AG04449 (cell line): Measurements from ENCODE around the gene PLA2G4F.

Experiments used
- CTCF ChIA-PET: fragments of 350-600 bp; formaldehyde crosslinking; extraction: SDS; loops from one replicate; lab custom pipeline; 2021; ENCODE audit warnings: antibody characterized with exemption; lab: Yijun Ruan, JAX
- POLR2A ChIA-PET: fragments of 400-600, 350-600 bp; formaldehyde crosslinking; extraction: SDS; loops from one replicate; lab custom pipeline; 2020; ENCODE audit warnings: antibody characterized with exemption, inconsistent platforms; lab: Yijun Ruan, JAX
- DNase-seq: peaks from one replicate; pipeline ENCODE4 v3.0.0-alpha.2; 2010; ENCODE audit warnings: low read depth, low spot score
- H3K4me3 ChIP-seq: 2 replicates; pipeline ENCODE4 v1.5.1; 2011; ENCODE audit warnings: low read depth, mild to moderate bottlenecking, control low read depth, low read length
- CTCF ChIP-seq: IDR thresholded peaks from one replicate; pipeline ENCODE4 v1.5.1; 2011; ENCODE audit warnings: mild to moderate bottlenecking, moderate library complexity, low read length, control low read depth, inconsistent platforms; ENCODE audit not compliant: insufficient read depth; ENCODE audit errors: missing control alignments

PLA2G4F gene

DNA sequence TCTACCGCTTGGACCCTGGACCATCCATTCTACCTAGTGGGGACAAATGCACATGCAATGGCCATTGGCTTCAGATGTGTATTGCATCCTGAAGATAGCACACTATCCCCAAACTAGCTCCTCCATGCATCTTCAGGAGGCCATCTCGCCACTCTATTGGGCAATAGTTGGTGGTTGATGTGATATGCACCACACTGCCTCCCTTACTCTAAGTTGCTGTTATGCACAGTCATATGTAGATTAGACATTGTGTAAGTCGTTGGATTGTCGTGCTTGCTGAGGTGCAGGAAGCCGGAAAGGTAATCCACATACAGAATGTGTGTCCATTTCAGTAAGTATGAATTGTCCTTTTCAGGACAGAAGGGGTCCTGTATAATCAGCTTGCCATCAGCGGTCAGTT lies 35.4 kb downstream of the PLA2G4F start:
- no peak for TF ChIP-seq CTCF
- DNase-seq, result no peak
- CTCF ChIA-PET, result interaction anchor here (1.0 to 2.4 kb wide), 3 partner anchors 10 to 36 kb away, joined by 3 to 11 read pairs (median 4); no protein-coding TSS in a partner anchor
- no peak overlapping the region for H3K4me3 ChIP-seq
- POLR2A ChIA-PET, result no interaction called here

DNA sequence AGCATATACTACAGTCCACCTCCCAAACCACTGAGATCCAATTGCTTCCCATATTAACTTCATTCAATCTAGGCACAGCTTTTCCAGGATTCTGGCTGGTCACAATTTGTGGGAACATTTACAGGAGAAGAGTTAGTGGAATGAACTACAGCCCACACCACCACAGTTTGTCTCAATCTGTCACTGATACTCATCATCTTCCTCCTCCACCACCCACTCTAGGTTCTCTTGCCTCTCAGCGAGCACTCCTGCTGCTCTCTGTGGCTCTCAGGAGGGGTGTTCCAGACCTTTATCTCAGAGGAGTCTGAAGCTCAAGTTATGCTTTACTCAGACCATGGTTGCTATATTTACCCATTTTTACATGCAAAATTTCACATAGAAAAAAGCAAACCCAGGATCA lies 36.2 kb downstream of the PLA2G4F start:
- TF ChIP-seq CTCF, result no peak
- ChIA-PET CTCF (interaction anchor here (0.9 to 2.4 kb wide), 4 partner anchors 10 to 35 kb away, joined by 3 to 11 read pairs (median 4); no protein-coding TSS in a partner anchor), POLR2A (no interaction called here)
- DNase-seq, result no peak
- no peak overlapping the region for H3K4me3 ChIP-seq

DNA sequence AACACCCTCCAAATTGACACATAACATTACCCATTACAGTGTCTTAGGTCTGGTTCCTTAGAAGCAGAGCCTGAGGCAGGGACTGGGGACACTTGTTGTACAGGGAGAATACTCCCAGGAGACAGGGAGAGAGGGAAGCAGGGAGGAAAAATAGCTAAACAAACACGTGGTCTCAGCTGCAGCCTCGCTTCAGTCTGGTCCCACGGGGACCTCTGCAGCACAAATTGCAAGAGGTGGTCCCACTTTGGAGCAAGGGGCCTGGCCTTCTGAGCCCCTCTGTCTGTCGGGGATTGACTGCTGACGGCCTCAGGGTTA lies 37.0 kb downstream of the PLA2G4F start:
- CTCF ChIA-PET, result interaction anchor here (0.7 to 1.8 kb wide), 4 partner anchors 35 to 129 kb away, joined by 3 to 9 read pairs (median 3); no protein-coding TSS in a partner anchor
- TF ChIP-seq CTCF, result no peak
- POLR2A ChIA-PET, result no interaction called here
- no peak overlapping the region for H3K4me3 ChIP-seq
- no peak for DNase-seq

- no peak for TF ChIP-seq CTCF
- ChIA-PET CTCF (interaction anchor here (0.7 to 1.9 kb wide), 5 partner anchors 19 to 129 kb away, joined by 3 to 9 read pairs (median 3); no protein-coding TSS in a partner anchor), POLR2A (no interaction called here)
- no peak for DNase-seq
- H3K4me3 ChIP-seq, result no peak overlapping the region
These were observed 37.6 kb downstream of the PLA2G4F start for GRCh38 chr15:42118650-42119445.

- CTCF ChIA-PET, result interaction anchor here (1.0 to 10.1 kb wide), 4 partner anchors 13 to 27 kb away, joined by 3 to 62 read pairs (median 6); no protein-coding TSS in a partner anchor
- POLR2A ChIA-PET, result no interaction called here
- H3K4me3 ChIP-seq, result no peak overlapping the region
- no peak for DNase-seq
- TF ChIP-seq CTCF, result no peak
These were observed 44.5 kb downstream of the PLA2G4F start for GRCh38 chr15:42111924-42112323.

- no peak for TF ChIP-seq CTCF
- POLR2A ChIA-PET, result no interaction called here
- H3K4me3 ChIP-seq, result no peak overlapping the region
- no peak for DNase-seq
- CTCF ChIA-PET, result interaction anchor here (1.1 to 10.1 kb wide), 3 partner anchors 10 to 28 kb away, joined by 3 to 62 read pairs (median 4); no protein-coding TSS in a partner anchor
These were observed 46.1 kb downstream of the PLA2G4F start for GRCh38 chr15:42110367-42110766.
